Measurements from ENCODE around the gene A4GNT.

A4GNT gene

GRCh38 chr3:138078096-138078495 lies 54.1 kb downstream of the A4GNT start:
- no peak for DNase-seq

All from NCI-H1417 treated with DMSO at 0.1 percent for 48 hours (cell line).